ENCODE data around the gene ACBD4. TPM values are rescaled to one million over a fixed set of nuclear protein-coding genes. Genes with fewer than 3 reads are reported as not detected.

Gene ACBD4
- total RNA-seq (2012; rRNA removed) (1.7 and 2.3 TPM in 2 replicates), polyA plus RNA-seq (2012; rRNA removed) (5.7 and 6.1 TPM in 2 replicates), Bru-seq, nascent RNA (percentile 45 among the genes with signal in this experiment), BruChase-seq, experiment 1, labeled RNA remaining after a 6-hour chase (percentile 54 among the genes with signal in this experiment), BruChase-seq, experiment 2, labeled RNA remaining after a 2-hour chase (percentile 47 among the genes with signal in this experiment)
- polyA plus RNA-seq (2012; cell fraction: cytosol; rRNA removed): 4.5 and 5.5 TPM in 2 replicates
- polyA plus RNA-seq (2012; cell fraction: nucleus; rRNA removed; ENCODE audit: low replicate concordance): 29.9 and 39.6 TPM in 2 replicates
- long read RNA-seq, transcript ACBD4-201 (10 exons, 1,806 nt): major isoform, 5 of 14 reads
- long read RNA-seq, partial matches to known transcripts: 3 of 14 reads
- long read RNA-seq, other reads (novel, unspliced or antisense): 4 of 14 reads

GRCh38 chr17:45135192-45135977 is at the start of gene ACBD4:
TSS of gene ACBD4 (plus strand) at chr17:45135687. CDS start at chr17:45136145, 458 bp downstream.
- peak within 1 kb of the TSS; percentile 44 for H3K9ac ChIP-seq (ENCODE audit: low read depth, low read length)
- POLR2A ChIA-PET (ENCODE audit: unreplicated experiment): interaction anchor here (0.6 to 2.4 kb wide), 4 partner anchors 13 to 86 kb away, joined by 3 to 33 read pairs (median 6); partner anchors contain the start of genes HEXIM1 and HEXIM2
- dilution Hi-C loops (cut with HindIII; ENCODE audit: low sequenced_read_pairs, unreplicated experiment) (no loop called here), in situ Hi-C loops (cut with MboI; ENCODE audit: low sequenced_read_pairs) (loop anchor here (5.0 kb wide), 1 partner anchor 62 kb away; no protein-coding TSS in a partner anchor), intact Hi-C loops (cut with micrococcal nuclease) (loop anchor here (1.0 kb wide), 2 partner anchors 26 to 62 kb away; partner anchors contain the start of gene HEXIM2)
- peaks cover 9% of the 10 kb centered on the region; the same call in 1 of the 2 replicates for H4K20me1 ChIP-seq (ENCODE audit: insufficient read depth, low read length)
- H3K27ac ChIP-seq (ENCODE audit: insufficient read depth, low read length): peak within 1 kb of the TSS; percentile 4
- no peak within 1 kb of the TSS for H2BK20ac ChIP-seq (ENCODE audit: low read depth, low read length)
- H4K5ac ChIP-seq (ENCODE audit: low read depth, low read length): peak within 1 kb of the TSS; percentile 5
- peak within 1 kb of the TSS; percentile 91 for H2AFZ ChIP-seq (replicated peaks; ENCODE audit: low read length, poor library complexity)
- H3K14ac ChIP-seq (replicated peaks; ENCODE audit: low read depth, low read length): peak within 1 kb of the TSS; percentile 71
- 9% methylated on average over 21 of the region's 40 CpGs; no CpG with 5 or more reads in 1 of the 2 experiments for WGBS, 2 experiments (ENCODE audit: extremely low coverage in 2 of 2, insufficient read length in 1 of 2)
- H2BK5ac ChIP-seq (ENCODE audit: low read depth, low read length, poor library complexity, severe bottlenecking): no peak within 1 kb of the TSS
- no peak within 1 kb of the TSS for H3K18ac ChIP-seq (ENCODE audit: low read depth, low read length)
- peak within 1 kb of the TSS; percentile 75 for H3K4me2 ChIP-seq (ENCODE audit: low read depth, low read length)
- H4K91ac ChIP-seq (ENCODE audit: insufficient read depth, low read depth, low read length): peak within 1 kb of the TSS; percentile 29; the same call in 1 of the 2 replicates
- peak within 1 kb of the TSS; percentile 81 for H3K4ac ChIP-seq (ENCODE audit: low read depth, low read length)
- H2AK9ac ChIP-seq (replicated peaks; ENCODE audit: low read depth, low read length, poor library complexity): peak within 1 kb of the TSS; percentile 92
- H3K4me1 ChIP-seq (ENCODE audit: control insufficient read depth, insufficient read depth, low read length): peaks cover 15% of the 10 kb centered on the region
- ATAC-seq (ENCODE audit: low read depth) (peak; percentile 71), DNase-seq (peak; percentile 97)
- H3K23ac ChIP-seq (ENCODE audit: low read depth, low read length): peak within 1 kb of the TSS; percentile 11; the same call in 1 of the 2 replicates
- peaks cover 2% of the 10 kb centered on the region; the same call in 1 of the 2 replicates for H3K36me3 ChIP-seq (ENCODE audit: control insufficient read depth, insufficient read depth, low read length)
- H4K8ac ChIP-seq (ENCODE audit: low read depth in 2 of 2, low read length in 2 of 2): peak within 1 kb of the TSS; percentile 55 to 91
- H3K9me3 ChIP-seq (ENCODE audit: control insufficient read depth, insufficient read depth, low read length): no peaks in the 10 kb centered on the region
- peak within 1 kb of the TSS; percentile 45; the same call in 1 of the 2 replicates for H3K56ac ChIP-seq (ENCODE audit: extremely low read depth, insufficient read depth, low read length)
- H2BK15ac ChIP-seq (ENCODE audit: low read depth, low read length): no peak within 1 kb of the TSS
- CTCF ChIA-PET: interaction anchor here (0.6 to 2.3 kb wide), 43 partner anchors 9 to 289 kb away, joined by 3 to 59 read pairs (median 4); partner anchors contain the start of genes HEXIM1, HEXIM2 and MAP3K14
- no TSS peak for BruUV-seq (replicated peaks)
- H3K9me1 ChIP-seq (ENCODE audit: insufficient read depth, low read length): peaks cover 10% of the 10 kb centered on the region
- peak within 1 kb of the TSS; percentile 15; the same call in 1 of the 2 replicates for H2BK120ac ChIP-seq (ENCODE audit: low read depth, low read length)
- H3K79me1 ChIP-seq (ENCODE audit: low read depth in 1 of 2, low read length in 2 of 2): peaks cover 14 to 24% of the 10 kb centered on the region in 2 experiments; a peak in 3 of 4 replicates
- peak within 1 kb of the TSS; percentile 71 for H2AK5ac ChIP-seq (ENCODE audit: low read depth, low read length)
- H3K4me3 ChIP-seq (ENCODE audit: insufficient read depth, low read depth, low read length): peak within 1 kb of the TSS; percentile 47
- no peaks in the 10 kb centered on the region for H3K27me3 ChIP-seq (ENCODE audit: control insufficient read depth, insufficient read depth, low read length)
- TF ChIP-seq MAZ (IDR thresholded peaks at IDR 0.05; ENCODE audit: borderline replicate concordance, low read depth, low read length) (peak; percentile 53; the same call in 1 of the 2 replicates), RFX5 (IDR thresholded peaks at IDR 0.05; ENCODE audit: low read depth, low read length) (no peak), MXI1 (IDR thresholded peaks at IDR 0.05; ENCODE audit: borderline replicate concordance, low read depth, low read length) (no peak), CTCF (conservative IDR thresholded peaks at IDR 0.05; ENCODE audit: low read depth, low read length) (peak; percentile 100; the same call in 1 of the 2 replicates), FOS (IDR thresholded peaks at IDR 0.05; ENCODE audit: low read depth, low read length) (0 out of 2 replicates have a peak, but pooled peaks have one; percentile 38), RAD21 (IDR thresholded peaks at IDR 0.05; ENCODE audit: low read length) (peak; percentile 99), POLR2A (IDR thresholded peaks at IDR 0.05; ENCODE audit: low read depth, low read length) (0 out of 2 replicates have a peak, but pooled peaks have one; percentile 47), ELK1 (IDR thresholded peaks at IDR 0.05; ENCODE audit: borderline replicate concordance, low read depth, low read length) (no peak), CHD1 (IDR thresholded peaks at IDR 0.05; ENCODE audit: low read depth, low read length) (no peak; the same call in 1 of the 2 replicates), NFE2L2 (IDR thresholded peaks at IDR 0.05; ENCODE audit: low read depth, low read length) (no peak), SMC3 (IDR thresholded peaks at IDR 0.05; ENCODE audit: low read depth, low read length) (peak; percentile 100), CEBPB (IDR thresholded peaks at IDR 0.05; ENCODE audit: low read depth, low read length) (peak; percentile 93)

Measured in IMR-90 (cell line).